Adrenal gland (tissue), 5 donors: Measurements from ENCODE around the gene FCER2.

Experiments
- CTCF ChIP-seq, 6 experiments: fragments of 450-650 bp in 4 of 6; fragments of 200-600 bp in 2 of 6; sonication (generic) in 1 of 6; IDR thresholded peaks; 1 replicate in 5 of 6; 2 replicates in 1 of 6; pipeline versions ENCODE4 v1.5.1 to v1.8.0; 2016 to 2021; ENCODE audit warnings: antibody characterized with exemption in 6 of 6, mild to moderate bottlenecking in 2 of 6, moderate library complexity in 1 of 6
- POLR2A ChIP-seq, 2 donors: fragments of 450-650 bp; IDR thresholded peaks; one replicate each; pipeline ENCODE4 v1.6.1; 2017; ENCODE audit warnings: antibody characterized with exemption in 2 of 2, mild to moderate bottlenecking in 2 of 2, moderate library complexity in 1 of 2
- donor health status: DM: no; HTN: no; CAD: no.

GRCh38 chr19:7654401-7654800 is 47.5 kb downstream of the FCER2 start:
- TF ChIP-seq CTCF (IDR thresholded peaks at IDR 0.05) (no peak), POLR2A (IDR thresholded peaks at IDR 0.05) (no peak)
